HG03159 (cell line): ENCODE results near the gene KCNB1.
"Not testable (repeated sequence)": the region's sequence is repeated elsewhere in the genome, so short reads cannot be mapped to it uniquely, and the experiment has no call there.

ENCODE experiments used
- ATAC-seq: cut with Tn5 transposase; IDR thresholded peaks from one replicate; pipeline ENCODE4 v1.9.1; 2021; ENCODE audit warnings: mild to moderate bottlenecking, moderate library complexity; ENCODE audit not compliant: unreplicated experiment

KCNB1 gene

GRCh38 chr20:49330701-49331615 lies 151.5 kb downstream of the KCNB1 start:
- ATAC-seq, result no peak

GRCh38 chr20:49328790-49329189 lies 153.7 kb downstream of the KCNB1 start:
- no peak for ATAC-seq

DNA sequence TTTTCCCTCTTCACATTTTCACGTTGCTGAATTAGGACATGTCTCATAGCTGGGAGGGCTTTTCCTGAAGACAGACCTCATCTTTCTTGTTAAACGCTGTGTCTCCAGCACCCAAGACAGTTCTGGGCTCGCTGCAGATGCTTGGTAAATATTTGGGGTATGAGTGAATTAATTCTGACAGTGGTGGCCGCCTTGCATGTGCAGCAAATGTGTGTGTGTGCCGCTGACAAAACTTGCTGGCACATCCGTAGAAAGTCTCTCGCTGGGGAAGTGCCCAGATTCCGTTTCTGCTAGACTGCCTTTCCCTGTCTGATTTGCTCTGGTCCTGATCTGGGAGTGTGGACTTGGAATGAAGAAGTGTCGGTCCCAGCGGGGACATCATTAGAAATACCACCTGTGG lies 156.4 kb downstream of the KCNB1 start:
- no peak for ATAC-seq

- no peak for ATAC-seq
These were observed 158.2 kb downstream of the KCNB1 start for GRCh38 chr20:49324306-49324705.

- no peak for ATAC-seq
These were observed 158.7 kb downstream of the KCNB1 start for GRCh38 chr20:49323622-49324238.

- no peak for ATAC-seq
These were observed 162.0 kb downstream of the KCNB1 start for GRCh38 chr20:49320460-49320859.

DNA sequence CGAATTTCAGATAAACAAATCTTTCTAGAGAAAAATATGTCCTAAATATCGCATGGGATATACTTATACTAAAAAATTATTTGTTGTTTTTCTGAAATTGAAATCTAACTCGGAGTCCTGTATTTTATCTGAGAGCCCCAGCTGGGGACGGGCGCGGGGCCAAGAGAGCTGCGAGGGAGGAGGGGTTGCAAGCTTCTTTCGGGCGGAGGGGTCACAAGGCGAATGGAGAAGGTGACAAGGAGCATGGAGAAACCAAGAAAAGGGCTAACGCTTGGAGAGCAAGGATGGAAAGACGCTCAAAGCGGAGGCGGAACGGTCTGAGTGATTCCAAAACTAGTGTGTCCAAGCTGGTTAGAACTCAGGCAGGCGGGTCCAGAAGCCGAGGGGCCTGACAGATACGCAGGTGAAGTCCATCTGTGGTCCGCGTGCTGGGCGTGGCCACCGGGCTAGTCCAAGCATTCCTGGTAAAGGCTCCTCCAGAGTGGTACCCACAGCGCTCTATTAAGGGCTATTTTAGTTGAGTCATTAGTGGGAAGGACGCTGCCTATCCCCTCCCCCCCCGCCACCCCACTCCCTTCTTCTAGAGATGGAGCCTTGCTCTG lies 163.2 kb downstream of the KCNB1 start:
- no peak for ATAC-seq

GRCh38 chr20:49318430-49319207 lies 163.8 kb downstream of the KCNB1 start:
- no peak for ATAC-seq

DNA sequence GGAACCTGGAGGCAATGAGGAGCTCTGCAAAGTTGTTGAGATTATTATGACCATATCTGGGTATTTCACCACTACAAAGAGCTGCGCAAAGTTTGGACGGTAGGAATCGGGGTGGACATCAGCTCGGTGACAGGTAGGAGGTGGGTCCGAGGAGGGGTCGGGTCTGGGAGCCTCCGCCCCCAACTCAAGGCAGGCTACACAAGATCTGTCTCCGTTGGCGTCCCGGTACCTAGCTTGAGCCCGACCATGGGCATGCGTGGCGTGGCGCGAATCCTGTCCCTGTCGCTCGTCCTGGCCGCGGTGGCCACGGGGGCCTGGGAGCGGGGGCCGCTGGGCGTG lies 164.4 kb downstream of the KCNB1 start:
- no peak for ATAC-seq

DNA sequence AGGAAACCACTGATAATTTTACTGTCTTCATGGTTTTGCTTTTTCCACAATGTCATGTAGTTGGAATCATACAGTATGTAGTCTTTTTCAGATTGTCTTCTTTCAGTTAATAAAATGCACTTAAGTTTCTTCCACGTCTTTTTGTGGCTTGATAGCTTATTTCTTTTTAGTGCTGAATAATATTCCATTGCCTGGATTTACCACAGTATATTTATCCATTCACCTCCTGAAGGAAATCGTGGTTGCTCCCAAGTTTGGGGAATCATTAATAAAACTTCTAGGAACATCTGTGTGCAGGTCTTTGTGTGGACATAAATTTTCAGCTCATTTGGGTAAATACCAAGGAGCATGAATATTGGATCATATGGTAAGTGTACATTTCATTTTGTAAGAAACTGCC lies 165.8 kb downstream of the KCNB1 start:
- no peak for ATAC-seq

- no peak for ATAC-seq
These were observed 166.9 kb downstream of the KCNB1 start for GRCh38 chr20:49315580-49315979.

GRCh38 chr20:49314052-49314451 lies 168.4 kb downstream of the KCNB1 start:
- ATAC-seq, result not testable (repeated sequence)
